ENCODE data around the gene SEMG1.

SEMG1 gene

GRCh38 chr20:45223136-45223535 lies 16.3 kb downstream of the SEMG1 start:
- FAIRE-seq: no peak

GRCh38 chr20:45226287-45226686 lies 19.5 kb downstream of the SEMG1 start:
- no peak for FAIRE-seq

GRCh38 chr20:45229264-45230056 lies 22.6 kb downstream of the SEMG1 start:
- FAIRE-seq: no peak

GRCh38 chr20:45230631-45231030 lies 23.8 kb downstream of the SEMG1 start:
- no peak for FAIRE-seq

GRCh38 chr20:45235995-45236394 lies 29.2 kb downstream of the SEMG1 start:
- no peak for FAIRE-seq

- no peak for FAIRE-seq
Observed at GRCh38 chr20:45238139-45238538, 31.3 kb downstream of the SEMG1 start.

- no peak for FAIRE-seq
Observed at GRCh38 chr20:45246109-45246508, 39.3 kb downstream of the SEMG1 start.

GRCh38 chr20:45247865-45248264 lies 41.0 kb downstream of the SEMG1 start:
- FAIRE-seq: no peak

- no peak for FAIRE-seq
Observed at GRCh38 chr20:45248609-45249008, 41.8 kb downstream of the SEMG1 start.

GRCh38 chr20:45251884-45252560 lies 45.2 kb downstream of the SEMG1 start:
- no peak for FAIRE-seq

- no peak for FAIRE-seq
Observed at GRCh38 chr20:45253261-45253660, 46.4 kb downstream of the SEMG1 start.

GRCh38 chr20:45254383-45255262 lies 47.8 kb downstream of the SEMG1 start, which contains the start of gene SLPI:
Gene SLPI (minus strand): TSS chr20:45254564. CDS start chr20:45254543, 21 bp downstream.
- no peak for FAIRE-seq

- FAIRE-seq: no peak
Observed at GRCh38 chr20:45257161-45257560, 50.3 kb downstream of the SEMG1 start.

GRCh38 chr20:45257711-45258110 lies 50.9 kb downstream of the SEMG1 start:
- FAIRE-seq: no peak

- no peak for FAIRE-seq
Observed at GRCh38 chr20:45258259-45258658, 51.4 kb downstream of the SEMG1 start.

GRCh38 chr20:45258664-45259063 lies 51.8 kb downstream of the SEMG1 start:
- no peak for FAIRE-seq

All from endometrium (tissue), 2 donors.